ENCODE results near the gene DSEL.

Gene DSEL

DNA sequence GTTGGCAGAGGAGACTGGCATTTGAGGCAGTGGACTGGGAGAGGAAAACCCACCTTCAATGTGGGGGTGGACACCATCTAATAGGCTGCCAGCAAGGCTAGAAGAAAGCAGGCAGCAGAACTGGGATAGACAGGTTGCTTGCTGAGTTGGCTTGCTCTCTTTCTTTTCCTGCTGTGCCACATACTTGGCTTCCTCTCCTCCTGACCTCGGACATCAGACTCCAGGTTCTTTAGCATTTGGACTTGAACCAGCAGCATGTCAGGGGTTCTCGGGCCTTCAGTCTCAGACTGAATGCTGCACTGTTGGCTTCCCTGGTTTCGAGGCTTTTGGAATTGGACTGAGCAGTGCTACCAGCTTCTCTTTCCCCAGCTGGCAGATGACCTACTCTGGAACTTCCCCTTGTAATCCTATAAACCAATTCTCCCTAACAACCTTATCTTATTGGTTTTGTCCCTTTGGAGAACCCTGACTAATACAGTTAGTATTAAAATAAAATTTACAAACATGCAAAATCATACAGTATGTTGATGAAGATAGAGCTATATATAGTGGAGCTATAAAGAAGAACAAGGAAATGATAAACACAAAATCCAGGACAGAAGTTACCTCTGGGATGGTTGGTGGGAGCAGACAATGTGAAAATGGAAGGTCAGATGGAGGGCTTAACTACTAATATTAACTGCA lies 15.9 kb downstream of the DSEL start:
- no peak for DNase-seq (ENCODE audit: low read depth)

- no peak for DNase-seq (ENCODE audit: low read depth)
These were observed 20.1 kb downstream of the DSEL start for GRCh38 chr18:67496469-67496868.

- DNase-seq (ENCODE audit: low read depth): no peak
These were observed 30.0 kb downstream of the DSEL start for GRCh38 chr18:67486534-67486933.

DNA sequence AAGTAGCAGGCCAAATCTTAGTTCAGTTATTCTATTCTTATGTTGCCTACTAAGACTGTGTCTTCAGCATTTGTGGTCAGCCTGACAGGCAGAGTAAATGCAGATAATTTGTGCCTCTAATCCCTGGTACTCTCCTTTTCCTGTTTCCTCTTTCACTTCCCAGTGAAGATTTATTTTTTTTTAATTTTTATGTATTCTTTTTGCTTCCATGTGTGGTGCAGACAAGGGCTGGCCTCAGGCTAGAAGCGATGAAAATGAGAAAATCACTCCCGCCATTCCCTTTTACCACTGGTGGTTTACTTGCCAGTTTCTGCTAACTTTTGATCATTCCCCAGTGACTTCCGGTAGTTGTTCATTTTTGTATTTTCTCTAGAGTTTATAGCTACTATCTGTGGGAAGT lies 30.9 kb downstream of the DSEL start:
- no peak for DNase-seq (ENCODE audit: low read depth)

GRCh38 chr18:67484458-67484857 lies 32.1 kb downstream of the DSEL start:
- DNase-seq (ENCODE audit: low read depth): no peak

DNA sequence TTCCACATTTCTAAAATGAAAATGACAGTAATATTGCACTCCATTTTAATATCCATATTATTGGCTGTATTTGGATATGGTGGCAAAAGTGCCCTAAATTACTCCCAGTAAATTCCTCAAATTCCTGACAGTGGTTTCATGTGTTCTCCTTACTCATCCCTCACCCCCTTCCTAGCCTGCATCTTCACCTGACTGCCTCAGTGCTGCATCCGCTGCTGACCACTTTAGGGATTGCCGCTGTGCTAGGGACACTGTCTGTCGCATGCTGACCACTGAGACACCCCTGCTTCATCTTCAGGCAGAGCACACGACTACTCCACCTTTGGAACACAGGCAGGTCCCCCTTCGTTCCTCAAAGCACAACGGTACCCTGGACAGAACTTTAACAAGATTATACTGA lies 32.6 kb downstream of the DSEL start:
- no peak for DNase-seq (ENCODE audit: low read depth)

DNA sequence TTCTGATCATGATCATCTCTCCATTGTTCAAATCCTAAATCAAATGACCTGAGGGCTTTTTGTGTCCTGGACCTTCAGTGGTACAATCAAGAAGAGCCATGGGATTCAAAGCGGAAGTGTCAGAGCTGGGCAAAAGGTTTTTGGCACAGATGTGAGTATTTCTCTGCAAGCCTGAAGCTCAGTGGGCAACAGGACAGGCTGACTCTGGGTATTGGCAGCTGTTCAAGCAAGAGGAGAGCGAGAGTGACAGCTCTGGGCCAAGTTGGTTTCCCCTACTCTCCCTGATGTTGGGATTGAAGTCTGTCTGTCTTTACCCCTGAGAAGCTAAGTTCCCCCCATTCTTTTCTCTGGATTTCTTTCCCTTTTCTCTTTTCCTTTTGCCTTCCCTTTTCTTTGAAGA lies 33.3 kb downstream of the DSEL start:
- no peak for DNase-seq (ENCODE audit: low read depth)

GRCh38 chr18:67478249-67478648 lies 38.3 kb downstream of the DSEL start:
- no peak for DNase-seq (ENCODE audit: low read depth)

GRCh38 chr18:67477522-67477921 lies 39.0 kb downstream of the DSEL start:
- no peak for DNase-seq (ENCODE audit: low read depth)

DNA sequence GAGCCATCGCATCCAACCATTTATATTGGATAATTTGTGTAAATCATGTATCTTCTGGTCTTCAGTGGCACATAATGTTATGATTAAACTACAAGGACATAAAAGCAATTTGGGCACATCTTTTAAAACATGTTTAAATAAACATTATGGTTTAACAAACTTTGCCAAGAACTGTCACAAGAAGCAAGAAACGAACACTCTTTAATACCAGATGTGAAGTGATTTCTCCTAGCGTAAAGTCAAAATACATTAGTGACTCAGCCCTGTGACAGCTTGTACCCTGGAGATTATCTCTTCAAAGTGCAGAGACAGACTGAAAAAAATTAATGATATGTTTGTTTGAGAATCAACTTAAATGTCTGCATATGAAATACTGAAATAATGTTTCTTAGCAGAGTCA lies 39.9 kb downstream of the DSEL start:
- DNase-seq (ENCODE audit: low read depth): peak; percentile 79

DNA sequence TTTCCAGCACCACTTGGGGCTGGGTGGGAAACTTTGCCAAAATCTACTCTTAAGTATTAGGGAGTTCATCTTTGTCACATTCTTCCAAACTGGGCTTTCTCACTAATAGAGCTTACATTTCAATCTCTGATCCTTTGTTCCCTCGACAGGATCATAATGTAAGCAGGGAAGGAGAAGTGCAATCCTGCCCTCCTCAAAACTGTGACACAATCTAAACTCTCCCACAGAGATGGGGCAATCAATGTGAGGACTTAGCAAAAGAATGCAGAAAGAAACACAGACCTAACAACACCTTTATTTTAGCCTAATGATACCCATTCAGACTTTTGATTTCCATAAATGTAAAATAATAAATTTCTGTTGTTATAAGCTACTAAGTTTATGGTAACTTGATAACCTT lies 40.8 kb downstream of the DSEL start:
- peak; percentile 81 for DNase-seq (ENCODE audit: low read depth)

GRCh38 chr18:67468038-67468437 lies 48.5 kb downstream of the DSEL start:
- DNase-seq (ENCODE audit: low read depth): no peak

- DNase-seq (ENCODE audit: low read depth): no peak
These were observed 49.3 kb downstream of the DSEL start for GRCh38 chr18:67467188-67467587.

- DNase-seq (ENCODE audit: low read depth): no peak
These were observed 52.0 kb downstream of the DSEL start for GRCh38 chr18:67464499-67464898.

DNA sequence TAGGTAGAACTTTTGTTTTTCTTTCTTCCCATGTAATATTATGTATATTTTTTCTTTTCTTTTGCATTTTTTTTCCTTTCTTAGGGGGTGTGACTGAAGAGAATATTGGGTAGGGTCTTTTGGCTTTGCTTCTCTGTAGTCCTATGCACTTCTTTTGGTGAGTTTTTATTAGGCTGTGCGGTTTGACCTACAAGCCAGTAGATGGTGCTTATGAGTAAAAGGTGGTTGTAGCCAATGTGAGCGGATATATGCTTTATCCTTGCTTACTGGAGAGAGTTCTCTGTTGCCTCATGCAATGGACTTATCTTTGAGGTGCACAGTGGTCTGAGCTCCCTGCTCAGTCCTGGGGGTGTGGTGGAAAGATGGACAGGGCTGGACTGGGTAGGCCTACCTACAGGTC lies 52.7 kb downstream of the DSEL start:
- DNase-seq (ENCODE audit: low read depth): no peak

DNA sequence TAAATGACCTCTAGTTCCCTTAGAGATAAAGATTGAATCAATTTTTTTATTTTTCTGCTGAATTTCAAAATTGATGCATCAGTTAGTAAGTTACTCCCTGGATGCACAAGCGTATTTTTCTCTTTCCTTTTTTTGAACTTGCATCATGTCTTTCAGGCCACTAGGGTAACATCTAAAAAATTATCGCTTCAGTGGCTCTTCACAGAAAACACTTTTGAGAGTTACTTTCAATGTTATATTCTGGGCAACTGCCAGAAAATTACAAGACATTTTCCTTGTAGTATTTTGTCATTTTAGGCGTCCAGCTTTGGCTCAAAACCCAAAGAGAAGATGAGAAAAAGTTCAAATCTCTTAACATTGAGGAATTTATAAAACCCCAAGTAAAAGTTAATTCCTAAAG lies 59.8 kb downstream of the DSEL start:
- DNase-seq (ENCODE audit: low read depth): no peak

Measured in fibroblast of gingiva (primary cell).